GM18508 (cell line): ENCODE measurements around the gene ARF4.
"Not testable (repeated sequence)": the region's sequence is repeated elsewhere in the genome, so short reads cannot be mapped to it uniquely, and the experiment has no call there.

Experiments used
- ATAC-seq: cut with Tn5 transposase; IDR thresholded peaks from one replicate; pipeline ENCODE4 v1.9.1; 2021; ENCODE audit warnings: moderate number of reproducible peaks; ENCODE audit not compliant: insufficient read depth, unreplicated experiment

The ARF4 gene

GRCh38 chr3:57597127-57597923 is at the start of gene ARF4:
TSS of gene ARF4 (minus strand) at chr3:57597344. CDS start at chr3:57597140, 204 bp downstream.
- peak; percentile 94 for ATAC-seq

DNA sequence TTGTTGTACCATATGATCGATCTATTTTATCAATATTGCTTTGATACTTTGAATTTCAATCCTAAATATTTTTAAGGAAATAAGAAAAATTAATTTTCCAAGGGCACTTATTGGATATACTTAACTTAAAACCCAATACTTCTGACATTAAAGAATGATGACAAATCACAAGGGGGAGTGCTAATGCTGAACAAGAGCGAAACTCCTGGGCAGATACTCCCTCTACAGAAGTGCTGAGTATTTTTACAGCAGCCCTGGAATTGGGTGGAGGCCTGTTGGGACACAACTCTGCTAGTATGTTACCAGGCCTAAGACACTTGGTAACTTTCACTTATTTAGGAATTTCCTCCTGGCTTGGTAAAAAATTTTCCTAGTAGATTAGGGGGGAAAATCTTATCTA is 49.6 kb upstream of the ARF4 start:
- ATAC-seq: no peak

DNA sequence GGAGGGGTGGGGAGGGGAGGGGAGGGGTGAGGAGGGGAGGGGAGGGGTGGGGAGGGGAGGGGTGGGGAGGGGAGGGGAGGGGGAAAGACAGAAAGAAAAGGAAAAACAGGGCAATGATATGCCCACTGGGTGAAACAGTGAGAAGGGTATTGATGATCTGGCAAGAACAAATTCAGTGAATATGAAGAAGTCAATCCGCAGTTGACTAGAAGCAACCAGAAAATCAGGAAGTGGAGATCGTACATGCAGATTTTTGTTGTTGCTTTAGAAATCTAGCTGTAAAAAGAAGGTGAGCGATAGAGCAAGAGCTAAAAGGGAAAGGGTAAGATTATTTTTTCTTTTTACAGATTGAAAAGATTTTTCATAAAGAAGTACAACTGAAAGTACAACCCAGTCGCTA is 47.6 kb upstream of the ARF4 start:
- ATAC-seq: no peak

GRCh38 chr3:57637391-57637790 is 40.2 kb upstream of the ARF4 start:
- ATAC-seq: no peak

GRCh38 chr3:57634259-57634658 is 37.1 kb upstream of the ARF4 start:
- not testable (repeated sequence) for ATAC-seq

- no peak for ATAC-seq
Observed at GRCh38 chr3:57627976-57628375, 30.8 kb upstream of the ARF4 start.

GRCh38 chr3:57624801-57625200 is 27.7 kb upstream of the ARF4 start:
- ATAC-seq: no peak

GRCh38 chr3:57622362-57622761 is 25.2 kb upstream of the ARF4 start:
- no peak for ATAC-seq

GRCh38 chr3:57617739-57618138 is 20.6 kb upstream of the ARF4 start:
- no peak for ATAC-seq

GRCh38 chr3:57616233-57616632 is 19.1 kb upstream of the ARF4 start:
- ATAC-seq: no peak

DNA sequence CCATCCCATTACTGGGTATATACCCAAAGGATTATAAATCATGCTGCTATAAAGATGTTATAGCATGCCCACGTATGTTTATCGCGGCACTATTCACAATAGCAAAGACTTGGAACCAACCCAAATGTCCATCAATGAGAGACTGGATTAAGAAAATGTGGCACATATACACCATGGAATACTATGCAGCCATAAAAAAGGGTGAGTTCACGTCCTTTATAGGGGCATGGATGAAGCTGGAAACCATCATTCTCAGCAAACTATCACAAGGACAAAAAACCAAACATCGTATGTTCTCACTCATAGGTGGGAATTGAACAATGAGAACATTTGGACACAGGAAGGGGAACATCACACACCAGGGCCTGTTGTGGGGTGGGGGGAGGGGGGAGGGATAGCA is 14.7 kb upstream of the ARF4 start:
- not testable (repeated sequence) for ATAC-seq

- no peak for ATAC-seq
Observed at GRCh38 chr3:57605683-57606082, 8.5 kb upstream of the ARF4 start.

DNA sequence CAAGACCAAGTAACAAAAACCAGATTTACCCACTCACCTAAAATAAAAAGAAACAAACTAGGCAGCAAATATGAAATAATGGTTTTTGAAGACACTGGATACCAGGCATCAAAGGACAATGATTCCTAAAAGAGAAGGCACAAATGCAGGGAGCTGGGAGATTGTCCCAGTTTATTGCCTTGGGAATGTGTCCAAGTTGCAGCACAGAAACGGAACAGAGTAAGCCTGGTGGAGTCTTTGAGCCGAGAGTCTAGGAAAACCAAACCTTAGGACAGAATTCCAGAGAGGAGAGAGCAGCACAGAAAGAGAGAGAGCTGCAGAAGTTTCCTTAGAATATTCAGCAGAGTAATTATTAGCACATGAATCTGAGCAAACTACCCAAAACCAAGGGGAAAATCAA is 7.8 kb upstream of the ARF4 start:
- no peak for ATAC-seq

DNA sequence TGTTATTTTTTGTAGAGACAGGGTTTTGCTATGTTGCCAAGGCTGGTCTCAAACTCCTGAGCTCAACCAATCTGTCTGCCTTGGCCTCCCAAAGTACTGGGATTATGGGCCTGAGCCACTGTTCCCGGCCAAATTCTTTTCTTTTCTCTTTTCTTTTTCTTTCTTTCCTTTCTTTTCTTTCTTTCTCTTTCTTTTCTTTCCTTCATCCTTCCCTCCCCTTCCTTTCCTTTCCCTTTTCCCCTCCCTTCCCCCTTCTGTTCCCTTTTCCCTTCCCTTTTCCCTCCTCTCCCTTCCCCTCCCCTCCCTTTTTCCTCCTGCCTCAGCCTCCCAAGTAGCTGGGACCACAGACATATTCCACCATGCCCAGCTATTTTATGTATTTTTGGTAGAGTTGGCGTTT is 3.1 kb upstream of the ARF4 start:
- ATAC-seq: no peak

GRCh38 chr3:57598765-57599360 is 1.7 kb upstream of the ARF4 start:
- ATAC-seq: no peak

- ATAC-seq: no peak
Observed at GRCh38 chr3:57596495-57597126, 533 bp downstream of the ARF4 start.

DNA sequence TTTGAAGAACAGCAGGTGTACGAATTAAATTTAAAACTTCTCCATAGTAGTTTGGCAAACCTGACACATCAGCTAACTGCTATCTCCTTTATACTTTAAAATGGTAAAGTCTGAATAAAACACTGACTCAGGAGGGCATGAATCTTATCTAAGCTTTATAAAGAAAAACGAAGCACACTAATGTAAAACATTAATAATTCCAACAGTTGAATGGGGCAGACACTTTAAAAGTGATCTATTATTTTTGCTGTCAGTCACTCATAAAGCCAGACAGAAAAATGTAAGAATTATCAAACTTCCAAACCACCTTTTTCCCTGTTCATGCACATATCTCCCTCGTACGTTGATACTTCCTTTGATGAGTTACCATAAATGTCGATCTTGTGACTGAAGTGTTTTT is 2.6 kb downstream of the ARF4 start:
- no peak for ATAC-seq

GRCh38 chr3:57594144-57594543 is 3.0 kb downstream of the ARF4 start:
- ATAC-seq: no peak

DNA sequence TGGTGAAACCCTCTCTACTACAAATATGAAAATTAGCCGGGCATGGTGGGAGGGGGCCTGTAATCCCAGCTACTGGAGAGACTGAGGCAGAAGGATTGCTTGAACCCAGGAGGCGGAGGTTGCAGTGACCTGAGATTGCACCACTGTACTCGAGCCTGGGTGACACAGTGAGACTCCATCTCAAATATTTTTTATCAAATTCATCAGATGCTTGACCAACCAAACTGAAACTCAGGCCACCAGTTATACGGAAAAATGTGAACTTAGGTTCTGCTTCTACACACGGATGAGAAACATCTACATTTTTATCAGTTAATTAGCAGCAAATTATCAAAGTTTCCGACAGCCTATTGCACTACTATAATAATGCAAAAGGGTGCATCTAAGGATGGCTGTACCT is 4.8 kb downstream of the ARF4 start:
- ATAC-seq: no peak

- ATAC-seq: no peak
Observed at GRCh38 chr3:57587905-57588304, 9.2 kb downstream of the ARF4 start.

DNA sequence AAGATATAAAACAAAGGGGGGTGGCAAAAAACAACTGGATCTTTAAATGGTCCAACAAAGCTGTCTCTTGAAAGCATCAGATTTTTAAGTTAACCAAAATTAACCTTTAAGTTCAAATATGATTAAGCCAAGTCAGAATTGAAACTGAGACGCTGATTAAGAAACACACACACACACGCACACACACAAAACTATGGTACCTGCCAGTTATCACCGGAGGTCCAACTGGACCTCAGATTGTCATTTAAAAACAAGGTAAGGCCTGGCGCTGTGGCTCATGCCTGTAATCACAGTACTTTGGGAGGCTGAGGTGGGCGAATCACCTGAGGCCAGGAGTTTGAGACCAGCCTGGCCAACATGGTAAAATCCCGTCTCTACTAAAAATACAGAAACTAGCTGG is 10.4 kb downstream of the ARF4 start:
- no peak for ATAC-seq

- no peak for ATAC-seq
Observed at GRCh38 chr3:57583544-57583943, 13.6 kb downstream of the ARF4 start.
